Skeletal muscle cell (primary cell): Measurements from ENCODE around the gene FGFR4.

ENCODE experiments used
- DNase-seq: peaks from one replicate; pipeline ENCODE4 v3.0.0-alpha.2; 2010; ENCODE audit warnings: low read depth
- H3K4me3 ChIP-seq: 2 replicates; pipeline ENCODE4 v1.5.1; 2011; ENCODE audit warnings: low read depth, mild to moderate bottlenecking, control low read depth, low read length, moderate library complexity

Gene FGFR4

DNA sequence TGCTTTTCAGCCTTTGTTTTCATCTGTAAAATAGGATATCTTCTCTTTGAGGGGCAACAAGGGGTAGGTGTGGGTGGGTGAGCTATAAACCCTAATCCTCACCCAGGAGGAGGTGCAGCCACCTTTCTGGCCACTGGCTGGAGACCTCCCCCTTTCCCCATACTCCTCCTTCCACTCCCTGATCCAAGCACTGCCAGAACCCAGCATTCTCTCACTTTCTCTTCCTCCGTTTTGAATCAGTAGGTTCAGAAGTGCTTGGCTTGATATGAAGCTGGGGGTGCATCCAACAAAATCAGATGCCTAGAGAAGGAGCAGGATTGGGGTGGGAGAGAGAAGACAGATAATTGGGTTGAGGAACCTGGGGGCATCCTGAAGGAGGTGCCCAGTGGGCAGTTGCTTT, 40.1 kb downstream of the FGFR4 start:
- no peak overlapping the region for H3K4me3 ChIP-seq
- DNase-seq, result no peak

GRCh38 chr5:177128551-177128981, 41.9 kb downstream of the FGFR4 start:
- no peak overlapping the region for H3K4me3 ChIP-seq
- DNase-seq, result no peak

GRCh38 chr5:177130211-177131018, 43.7 kb downstream of the FGFR4 start:
- no peak overlapping the region for H3K4me3 ChIP-seq
- DNase-seq, result no peak

DNA sequence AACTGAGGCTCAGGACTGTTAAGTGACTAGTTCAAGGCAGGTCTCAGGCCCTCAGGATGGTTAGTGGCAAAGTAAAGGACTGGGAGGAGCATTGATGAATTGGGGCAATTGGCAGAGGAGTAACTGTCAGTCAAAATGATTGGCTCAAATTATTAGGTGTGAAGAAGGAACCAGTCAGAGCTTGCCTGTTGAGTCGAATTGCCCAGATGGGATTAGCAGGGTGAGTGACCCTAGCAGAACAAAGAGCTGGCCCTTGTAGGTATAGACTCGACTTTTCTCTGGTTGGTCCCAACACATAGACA, 44.3 kb downstream of the FGFR4 start:
- DNase-seq, result no peak
- H3K4me3 ChIP-seq, result no peak overlapping the region

GRCh38 chr5:177131352-177132135, 44.8 kb downstream of the FGFR4 start:
- no peak overlapping the region for H3K4me3 ChIP-seq
- no peak for DNase-seq

DNA sequence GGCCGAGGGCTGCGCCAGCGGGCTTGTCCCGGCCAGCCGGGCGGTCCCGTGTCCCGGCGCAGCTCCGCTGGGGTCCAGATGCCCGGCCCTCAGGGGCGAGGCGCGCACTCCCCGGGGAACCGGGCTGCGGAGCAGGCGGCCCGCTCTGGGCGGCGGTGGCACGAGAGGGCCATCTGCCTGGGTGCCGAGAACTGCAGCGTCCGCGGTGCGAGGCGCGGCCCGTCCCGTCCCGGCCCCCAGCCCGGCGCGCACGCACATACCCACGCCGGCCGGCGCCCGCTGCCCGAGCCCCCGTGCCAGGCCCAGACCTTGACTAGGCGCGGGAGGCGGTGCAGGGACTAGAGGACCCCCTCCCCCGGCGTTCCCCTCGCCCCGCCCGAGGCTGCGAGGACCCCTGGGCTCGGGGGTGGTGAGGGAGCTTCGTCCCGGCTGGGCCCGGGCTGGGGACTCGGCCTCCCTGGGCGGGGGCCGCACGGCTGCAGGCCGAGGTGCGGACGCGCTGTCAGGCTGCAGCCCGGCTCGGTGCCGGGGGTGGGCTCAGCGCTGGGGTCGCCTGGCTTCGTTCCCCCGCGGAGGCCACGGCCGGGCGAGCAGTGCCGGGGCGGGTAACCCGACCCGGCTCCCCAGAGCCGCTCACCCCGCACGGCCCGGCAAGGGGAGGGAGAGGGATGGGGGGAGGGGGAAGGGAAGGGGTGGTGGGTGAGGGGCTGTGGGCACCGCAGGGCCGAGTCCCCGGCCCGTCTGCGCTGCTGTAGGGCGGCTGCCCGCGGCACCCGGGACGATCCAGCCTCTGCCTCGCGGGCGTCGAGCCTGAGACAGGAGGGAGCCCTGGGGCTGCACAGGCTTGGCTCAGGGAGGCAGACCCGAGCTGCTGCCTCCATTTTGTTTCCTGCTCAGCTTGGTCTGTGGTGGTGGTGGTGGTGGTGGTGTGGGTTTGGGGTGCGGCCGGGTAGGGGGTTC, 45.7 kb downstream of the FGFR4 start:
- DNase-seq, result no peak
- no peak overlapping the region for H3K4me3 ChIP-seq

DNA sequence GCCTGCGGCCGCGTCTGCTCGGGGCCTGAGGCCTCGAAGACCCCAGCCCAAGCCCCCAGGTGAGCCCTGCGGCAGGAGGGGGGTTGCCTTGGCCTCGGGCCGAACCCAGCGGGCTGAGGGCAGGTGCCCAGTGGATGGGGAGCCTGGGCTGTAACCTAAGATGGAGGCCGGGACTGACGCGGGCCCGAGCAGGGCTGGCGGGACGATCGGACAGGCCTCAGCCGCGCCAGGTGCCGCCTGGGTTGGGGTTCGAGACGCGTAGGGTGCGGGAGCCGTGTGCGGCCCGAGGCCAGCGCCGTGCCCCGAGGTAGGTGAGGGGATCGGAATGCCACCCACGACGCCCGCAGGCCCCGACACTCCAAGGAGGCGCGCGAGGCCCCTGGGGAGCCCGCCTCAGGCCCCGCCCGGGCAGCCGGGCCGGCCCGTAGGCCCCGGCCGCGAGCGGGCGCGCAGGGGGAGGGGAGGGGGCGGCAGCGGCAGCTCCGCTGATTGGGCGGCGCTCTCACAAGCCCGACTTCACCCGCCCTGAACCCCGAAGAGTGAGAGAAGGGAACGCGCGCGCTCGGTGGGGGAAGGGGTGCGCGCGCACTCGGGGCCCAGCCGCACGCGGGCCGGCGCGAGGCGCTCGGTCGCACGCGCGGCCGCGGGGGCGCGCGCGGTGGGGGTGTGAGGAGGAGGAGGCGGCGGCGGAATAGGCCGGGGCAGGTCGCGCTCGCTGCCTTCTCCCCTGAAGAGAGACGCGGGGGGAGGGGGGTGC, 46.6 kb downstream of the FGFR4 start, which contains the start of gene NSD1:
TSS of gene NSD1 (plus strand) at position 678 of the 757 bp plus-strand sequence. CDS start 1,331 bp downstream, outside the sequence.
- no peak for DNase-seq
- H3K4me3 ChIP-seq, result peak within 1 kb of the TSS; percentile 60

- H3K4me3 ChIP-seq, result peak overlapping the region; percentile 60
- no peak for DNase-seq
Observed at GRCh38 chr5:177133853-177134696, 47.4 kb downstream of the FGFR4 start.

GRCh38 chr5:177134697-177135225, 48.0 kb downstream of the FGFR4 start:
- H3K4me3 ChIP-seq, result peak overlapping the region; percentile 60
- no peak for DNase-seq

GRCh38 chr5:177140312-177140711, 53.6 kb downstream of the FGFR4 start:
- H3K4me3 ChIP-seq, result no peak overlapping the region
- no peak for DNase-seq

- H3K4me3 ChIP-seq, result no peak overlapping the region
- DNase-seq, result no peak
Observed at GRCh38 chr5:177141496-177141895, 54.8 kb downstream of the FGFR4 start.

- H3K4me3 ChIP-seq, result no peak overlapping the region
- DNase-seq, result no peak
Observed at GRCh38 chr5:177142098-177142611, 55.4 kb downstream of the FGFR4 start.

DNA sequence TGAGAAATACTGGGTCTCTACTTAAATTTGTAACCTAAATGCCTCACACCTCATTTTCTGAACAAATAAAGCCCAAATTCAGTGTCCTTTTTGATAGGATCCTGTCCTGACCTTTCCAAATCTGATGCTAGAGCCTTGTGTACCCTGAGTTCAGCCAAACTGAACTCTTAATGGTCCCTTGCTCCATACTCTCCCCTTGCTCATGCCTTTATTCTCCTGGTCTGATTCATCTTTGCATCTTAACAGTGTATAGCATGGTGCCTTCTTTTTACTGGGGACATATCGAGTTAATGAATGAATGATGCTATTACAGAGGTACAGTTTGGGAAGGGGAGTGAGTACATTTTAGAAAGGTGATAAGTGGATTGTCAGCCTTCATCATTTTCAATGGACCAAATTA, 56.1 kb downstream of the FGFR4 start:
- no peak for DNase-seq
- H3K4me3 ChIP-seq, result no peak overlapping the region

DNA sequence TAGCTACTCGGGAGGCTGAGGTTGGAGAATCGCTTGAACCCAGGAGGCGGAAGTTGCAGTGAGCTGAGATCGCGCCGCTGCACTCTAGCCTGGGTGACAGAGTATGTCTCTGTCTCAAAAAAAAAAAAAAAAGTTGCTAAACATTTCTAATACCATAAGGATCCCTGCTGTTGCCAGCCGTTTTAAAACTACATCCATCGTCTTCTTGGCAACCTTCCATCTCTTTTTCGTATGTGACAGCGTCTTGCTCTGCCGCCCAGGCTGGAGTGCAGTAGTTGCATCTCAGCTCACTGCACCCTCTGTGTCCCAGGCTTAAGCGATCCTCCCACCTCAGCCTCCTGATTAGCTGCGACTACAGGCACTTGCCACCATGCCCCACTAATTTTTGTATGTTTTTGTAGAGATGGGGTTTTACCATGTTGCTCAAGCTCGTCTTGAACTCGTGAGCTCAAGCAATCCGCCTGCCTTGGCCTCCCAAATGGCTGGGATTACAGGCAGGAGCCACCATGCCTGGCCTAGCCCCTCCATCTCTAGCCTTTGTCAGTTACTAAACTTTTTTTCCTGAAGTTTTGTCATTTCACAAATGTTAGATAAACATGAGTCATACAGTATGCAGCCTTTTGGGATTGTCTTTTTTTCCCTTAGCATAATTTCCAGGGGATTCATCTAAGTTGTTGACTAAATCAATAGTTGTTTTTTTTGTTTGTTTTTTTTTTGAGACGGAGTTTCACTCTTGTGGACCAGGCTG, 60.4 kb downstream of the FGFR4 start:
- DNase-seq, result no peak
- no peak overlapping the region for H3K4me3 ChIP-seq
